ENCODE data around the gene YTHDC1. TPM values are rescaled to one million over a fixed set of nuclear protein-coding genes. Genes with fewer than 3 reads are reported as not detected.
"Not testable (repeated sequence)": the region's sequence is repeated elsewhere in the genome, so short reads cannot be mapped to it uniquely, and the experiment has no call there.

YTHDC1 gene
- total RNA-seq, 1 donor from 2014 or later = 57.3 TPM

DNA sequence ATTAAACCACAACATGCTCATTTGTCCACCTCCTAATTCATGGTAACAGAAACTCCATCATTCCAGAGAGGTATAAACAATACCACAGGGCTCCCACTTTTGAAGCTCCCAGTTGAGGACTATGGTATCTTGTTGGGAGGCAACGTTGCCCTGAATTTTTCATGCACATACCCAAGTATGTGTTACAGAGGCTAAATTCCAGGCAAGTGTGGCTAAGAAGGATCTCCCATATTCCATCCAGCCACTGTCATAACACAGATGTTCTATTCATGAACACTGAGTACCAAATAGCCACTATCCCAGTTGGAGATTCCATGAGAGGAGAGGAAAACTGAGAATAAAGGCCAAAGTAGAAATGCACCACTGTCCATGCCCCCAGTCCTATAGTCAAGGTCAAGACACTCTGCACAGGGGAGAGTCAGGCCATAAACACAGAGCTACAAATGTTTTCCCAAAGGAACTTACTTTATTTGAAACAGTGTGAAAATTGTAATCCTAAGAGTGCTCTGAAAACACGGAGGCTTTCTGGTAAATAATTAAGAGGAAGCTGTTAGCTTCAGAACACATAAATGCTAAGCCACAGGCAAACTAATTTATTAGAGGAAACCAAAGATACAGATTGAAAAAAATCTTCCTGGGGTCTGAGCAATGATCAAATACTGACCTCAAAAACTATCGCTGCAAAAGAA lies 62.0 kb downstream of the YTHDC1 start:
- no peak for DNase-seq

DNA sequence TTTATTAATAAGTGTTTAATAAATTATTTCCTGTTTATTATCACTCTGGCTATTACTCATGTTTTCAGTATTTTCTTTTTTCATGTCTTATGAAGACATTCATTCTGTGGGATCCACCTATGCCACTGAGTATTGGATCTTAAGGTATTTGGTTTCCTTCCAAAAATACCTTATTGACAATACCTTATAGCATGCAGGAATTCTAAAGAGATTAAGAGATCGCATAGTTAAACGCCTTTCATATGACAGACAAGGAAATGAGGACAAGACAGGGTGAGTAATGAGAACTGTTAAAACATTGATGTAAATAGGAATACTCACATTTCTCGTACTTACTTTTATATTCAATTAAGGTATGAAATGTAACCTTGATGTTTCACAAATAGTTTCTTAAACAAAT lies 66.2 kb downstream of the YTHDC1 start:
- no peak for DNase-seq

DNA sequence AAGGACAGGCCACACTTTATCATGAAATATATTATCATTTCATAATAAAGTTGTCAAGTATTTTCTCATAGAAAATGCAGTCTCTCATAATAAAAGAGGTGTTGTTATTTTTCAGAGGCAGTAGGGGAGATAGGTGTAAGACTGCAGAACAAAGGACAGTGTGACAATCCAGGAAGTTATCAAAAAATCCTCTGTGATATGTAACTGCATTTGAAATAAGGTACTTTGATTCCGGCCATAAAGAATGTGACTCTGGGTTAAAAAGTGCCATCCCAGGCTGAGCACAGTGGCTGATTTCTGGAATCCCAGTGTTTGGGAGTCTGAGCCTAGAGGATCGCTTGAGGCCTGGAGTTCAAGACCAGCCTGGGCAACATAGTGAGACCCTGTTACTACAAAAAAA lies 66.8 kb downstream of the YTHDC1 start:
- DNase-seq = no peak

DNA sequence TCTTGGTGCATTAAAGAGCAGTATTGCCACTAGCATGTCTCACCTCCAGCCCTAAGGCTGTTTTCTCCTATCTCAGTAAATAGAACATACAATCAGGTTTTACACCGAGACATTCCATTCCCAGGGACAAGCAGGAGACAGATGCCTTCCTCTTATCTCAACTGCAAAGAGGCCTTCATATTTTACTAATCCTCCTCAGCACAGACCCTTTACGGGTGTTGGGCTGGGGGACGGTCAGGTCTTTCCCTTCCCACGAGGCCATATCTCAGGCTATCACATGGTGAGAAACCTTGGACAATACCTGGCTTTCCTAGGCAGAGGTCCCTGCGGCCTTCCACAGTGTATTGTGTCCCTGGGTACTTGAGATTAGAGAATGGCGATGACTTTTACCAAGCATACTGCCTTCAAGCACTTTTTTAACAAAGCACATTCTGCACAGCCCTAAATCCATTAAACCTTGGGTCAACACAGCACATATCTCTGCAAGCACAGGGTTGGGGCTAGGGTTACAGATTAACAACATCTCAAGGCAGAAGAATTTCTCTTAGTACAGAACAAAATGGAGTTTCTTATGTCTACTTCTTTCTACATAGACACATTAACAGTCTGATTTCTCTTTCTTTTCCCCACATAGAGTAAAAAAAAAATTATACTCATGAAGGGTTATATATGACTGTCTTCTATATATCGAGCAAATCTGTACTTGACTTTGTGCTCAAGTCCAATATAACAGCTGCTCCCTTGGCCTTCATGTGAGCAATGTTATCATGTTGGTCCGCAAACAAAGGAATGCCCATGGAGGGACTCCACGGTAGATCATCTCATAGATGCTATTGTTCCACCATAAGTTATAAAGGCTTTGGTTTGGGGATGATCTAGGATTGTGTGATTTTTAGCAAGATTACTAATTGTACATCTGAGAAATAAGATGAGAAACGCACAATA lies 67.8 kb downstream of the YTHDC1 start:
- not testable (repeated sequence) for DNase-seq

DNA sequence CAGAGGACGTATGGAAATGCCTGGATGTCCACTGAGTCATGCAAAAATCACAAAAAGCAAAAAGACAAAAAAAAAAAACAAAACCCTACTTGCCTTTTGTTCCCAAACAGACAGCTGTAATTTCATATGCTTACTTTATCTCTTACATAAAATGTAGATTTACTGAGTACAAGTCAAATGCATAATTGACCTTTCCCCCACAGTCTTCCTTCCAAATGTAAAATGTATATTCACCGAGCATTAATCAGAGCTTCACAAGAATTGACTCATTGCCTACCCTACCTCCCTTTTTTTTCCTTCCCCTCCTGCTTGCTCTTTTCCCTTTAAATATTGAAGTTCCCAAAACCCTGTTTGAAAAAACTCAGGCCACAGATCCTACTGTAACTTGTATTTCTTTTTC lies 71.9 kb downstream of the YTHDC1 start:
- DNase-seq = no peak

DNA sequence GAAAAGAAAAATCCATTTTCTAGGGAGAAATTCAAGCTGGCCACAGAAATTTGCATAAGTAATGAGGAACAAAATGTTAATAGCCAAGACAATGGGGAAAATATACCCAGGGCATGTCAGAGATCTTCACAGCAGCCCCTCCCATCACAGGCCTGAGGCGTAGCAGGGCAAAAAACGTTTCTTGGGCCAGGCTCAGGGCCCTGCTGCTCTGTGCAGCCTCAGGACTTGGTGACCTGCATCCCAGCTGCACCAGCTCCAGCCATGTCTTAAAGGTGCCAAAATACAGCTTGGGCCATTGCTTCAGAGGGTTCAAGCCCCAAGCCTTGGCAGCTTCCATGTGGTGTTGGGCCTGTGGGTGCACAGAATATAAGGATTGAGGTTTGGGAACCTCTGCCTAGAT lies 72.3 kb downstream of the YTHDC1 start:
- no peak for DNase-seq

DNA sequence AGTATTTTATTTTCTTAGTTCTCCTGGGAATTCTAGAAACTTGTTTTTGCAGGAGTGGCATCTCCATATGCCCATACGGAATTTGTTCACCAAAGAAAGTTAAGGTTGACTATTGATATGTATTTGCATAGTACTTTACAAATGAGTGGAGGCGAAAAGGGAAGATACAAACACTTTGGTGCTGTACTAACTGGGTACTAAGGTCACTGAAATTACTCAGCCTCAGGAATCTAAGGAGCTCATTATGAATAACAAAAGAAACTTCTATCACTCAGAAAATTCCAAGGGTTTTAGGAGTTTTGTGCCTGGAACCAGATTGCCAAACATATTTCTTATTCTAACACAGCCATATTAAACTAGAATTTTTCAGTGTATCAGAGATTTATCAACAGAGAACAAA lies 77.0 kb downstream of the YTHDC1 start:
- no peak for DNase-seq

DNA sequence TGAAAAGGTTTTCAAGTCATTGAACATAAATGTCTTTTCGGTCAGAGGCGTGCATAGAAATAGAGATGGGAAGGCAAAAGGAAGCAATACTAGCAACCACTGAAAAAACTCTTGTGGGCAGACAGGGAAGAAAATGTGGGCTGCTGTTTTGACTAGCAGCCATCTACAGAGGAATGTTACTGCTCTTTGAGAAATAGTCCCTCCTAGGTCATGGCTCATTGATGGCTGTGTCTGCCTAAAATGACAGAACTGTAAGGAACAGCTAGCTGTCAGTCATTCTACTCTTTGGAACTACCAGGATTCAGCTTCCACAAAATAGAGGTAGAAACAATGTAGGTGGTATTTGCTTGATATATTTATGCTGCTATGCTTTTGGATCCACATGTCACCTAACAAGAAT lies 77.5 kb downstream of the YTHDC1 start:
- DNase-seq = no peak

DNA sequence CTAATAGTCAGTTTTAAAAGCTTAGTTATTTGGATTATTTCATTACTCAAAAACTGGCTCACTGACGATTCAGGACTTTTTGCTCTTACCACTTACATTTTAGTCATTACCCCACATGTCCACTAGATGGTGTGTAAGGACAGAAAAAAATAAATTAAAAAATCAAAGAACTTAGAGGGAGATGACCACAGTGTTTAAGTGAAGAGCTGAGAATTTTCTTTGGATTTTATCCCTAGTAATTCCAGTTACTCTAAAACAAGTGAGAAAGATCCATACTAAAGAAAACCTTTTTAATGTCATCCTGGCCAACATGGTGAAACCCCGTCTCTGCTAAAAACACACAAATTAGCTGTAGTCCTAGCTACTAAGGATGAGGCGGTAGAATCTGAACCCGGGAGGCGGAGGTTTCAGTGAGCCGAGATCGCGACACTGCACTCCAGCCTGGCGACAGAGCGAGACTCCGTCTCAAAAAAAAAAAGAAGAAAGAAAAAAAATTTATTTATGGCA lies 78.0 kb downstream of the YTHDC1 start:
- peak; percentile 70 for DNase-seq

DNA sequence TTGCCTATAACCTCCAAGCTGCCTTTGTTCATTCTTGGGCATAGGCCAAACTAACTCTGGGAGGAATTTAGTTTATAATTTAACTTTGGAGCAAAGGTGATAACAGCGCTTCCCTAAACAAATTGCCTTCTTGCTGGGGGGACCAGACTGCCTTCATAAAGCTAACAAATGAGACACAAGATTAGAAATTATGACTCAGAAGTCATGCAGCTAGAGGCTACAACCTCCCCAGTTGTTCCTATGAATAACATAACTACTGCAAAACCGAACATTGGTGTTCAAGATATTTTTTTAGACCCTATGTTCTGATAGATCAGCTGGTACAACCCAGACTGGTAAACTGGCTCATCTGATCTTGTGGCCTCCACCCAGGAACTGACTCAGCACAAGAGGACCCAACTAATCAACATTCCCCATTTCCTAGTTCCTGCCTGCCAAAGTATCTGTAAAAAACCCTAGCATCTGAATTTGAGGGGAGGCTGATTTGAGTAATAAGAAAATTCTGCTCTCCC lies 82.4 kb downstream of the YTHDC1 start:
- DNase-seq = no peak

DNA sequence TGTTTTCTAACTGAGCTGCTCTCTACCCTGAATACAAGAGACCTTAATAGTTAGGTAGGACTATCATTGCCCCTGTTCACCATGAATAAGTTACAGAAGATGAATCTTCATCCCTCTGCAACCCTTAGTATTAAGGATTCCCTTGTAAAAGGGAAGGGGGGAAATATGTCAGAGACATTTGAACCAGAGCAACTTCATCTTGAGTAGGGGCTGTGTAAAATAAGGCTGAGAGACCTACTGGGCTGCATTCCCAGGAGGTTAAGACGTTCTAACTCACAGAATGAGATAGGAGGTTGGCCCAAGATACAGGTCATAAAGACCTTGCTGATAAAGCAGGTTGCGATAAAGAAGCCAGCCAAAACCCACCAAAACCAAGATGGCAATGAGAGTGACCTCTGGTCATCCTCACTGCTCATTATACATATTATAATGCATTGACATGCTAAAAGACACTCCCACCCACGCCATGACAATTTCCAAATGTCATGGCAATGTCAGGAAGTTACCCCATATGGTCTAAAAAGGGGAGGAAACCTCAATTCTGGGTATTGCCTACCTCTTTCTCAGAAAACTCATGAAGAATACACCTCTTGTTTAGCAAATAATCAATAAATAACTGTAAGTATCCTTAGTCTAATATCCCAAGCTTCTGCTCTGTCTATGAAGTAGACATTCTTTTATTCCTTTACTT lies 84.9 kb downstream of the YTHDC1 start:
- no peak for DNase-seq

Other genes with a start within 250 kb of the YTHDC1 start
- not detected in 2 replicates for gene TMPRSS11F, start 220.2 kb downstream of the YTHDC1 start, total RNA-seq
- gene TMPRSS11B, start 104.4 kb downstream of the YTHDC1 start, total RNA-seq = not detected in 2 replicates
- not detected in 2 replicates for gene TMPRSS11E, start 97.4 kb upstream of the YTHDC1 start, total RNA-seq
- gene UGT2B17, start 226.2 kb upstream of the YTHDC1 start, total RNA-seq = not detected in 2 replicates